ENCODE data around the gene CEBPG. TPM values are rescaled to one million over a fixed set of nuclear protein-coding genes. Genes with fewer than 3 reads are reported as not detected.

Gene CEBPG
- total and polyA plus RNA-seq, 4 donors = 8.6 to 32.2 (median 26.1) TPM

- no peaks in the 10 kb centered on the region for H3K27me3 ChIP-seq (ENCODE audit: control insufficient read depth in 1 of 2, insufficient read depth in 2 of 2, low read length in 1 of 2)
- no peaks in the 10 kb centered on the region for H3K9me3 ChIP-seq (ENCODE audit: control insufficient read depth, low read length)
- H3K27ac ChIP-seq (ENCODE audit: low read depth in 1 of 2, low read length in 2 of 2) = no peak overlapping the region
- intact Hi-C loops (cut with DNase I) = no loop called here
- H3K36me3 ChIP-seq (ENCODE audit: control insufficient read depth in 1 of 2, insufficient read depth in 2 of 2, low read length in 1 of 2) = no peaks in the 10 kb centered on the region
- no peaks in the 10 kb centered on the region for H3K4me1 ChIP-seq (ENCODE audit: control insufficient read depth in 1 of 2, insufficient read depth in 2 of 2, low read length in 2 of 2)
- H3K4me3 ChIP-seq (ENCODE audit: low read length in 2 of 2) = no peak overlapping the region
- DNase-seq = no peak
- WGBS, 2 donors = 79% methylated on average over 5 of the region's 5 CpGs
- ATAC-seq (ENCODE audit: low FRiP score) = no peak
Observed at GRCh38 chr19:33363476-33363875, 10.0 kb upstream of the CEBPG start.

- H3K4me1 ChIP-seq (ENCODE audit: control insufficient read depth in 1 of 2, insufficient read depth in 2 of 2, low read length in 2 of 2) = no peaks in the 10 kb centered on the region
- ATAC-seq (ENCODE audit: low FRiP score) = no peak
- no peak overlapping the region for H3K4me3 ChIP-seq (ENCODE audit: low read length in 2 of 2)
- no peaks in the 10 kb centered on the region for H3K36me3 ChIP-seq (ENCODE audit: control insufficient read depth in 1 of 2, insufficient read depth in 2 of 2, low read length in 1 of 2)
- DNase-seq = no peak
- intact Hi-C loops (cut with DNase I) = no loop called here
- 71 to 78% methylated on average over 7 of the region's 7 CpGs for WGBS, 2 donors
- no peaks in the 10 kb centered on the region for H3K9me3 ChIP-seq (ENCODE audit: control insufficient read depth, low read length)
- no peak overlapping the region for H3K27ac ChIP-seq (ENCODE audit: low read depth in 1 of 2, low read length in 2 of 2)
- no peaks in the 10 kb centered on the region for H3K27me3 ChIP-seq (ENCODE audit: control insufficient read depth in 1 of 2, insufficient read depth in 2 of 2, low read length in 1 of 2)
Observed at GRCh38 chr19:33365691-33366090, 7.8 kb upstream of the CEBPG start.

- 70 to 84% methylated on average over 6 of the region's 6 CpGs for WGBS, 2 donors
- Histone ChIP-seq H3K4me1 (ENCODE audit: control insufficient read depth in 1 of 2, insufficient read depth in 2 of 2, low read length in 2 of 2) (no peaks in the 10 kb centered on the region), H3K27ac (ENCODE audit: low read depth in 1 of 2, low read length in 2 of 2) (no peak overlapping the region), H3K27me3 (ENCODE audit: control insufficient read depth in 1 of 2, insufficient read depth in 2 of 2, low read length in 1 of 2) (no peaks in the 10 kb centered on the region), H3K4me3 (ENCODE audit: low read length in 2 of 2) (no peak overlapping the region), H3K9me3 (ENCODE audit: control insufficient read depth, low read length) (no peaks in the 10 kb centered on the region), H3K36me3 (ENCODE audit: control insufficient read depth in 1 of 2, insufficient read depth in 2 of 2, low read length in 1 of 2) (no peaks in the 10 kb centered on the region)
- no peak for ATAC-seq (ENCODE audit: low FRiP score)
- no peak for DNase-seq
- intact Hi-C loops (cut with DNase I) = no loop called here
Observed at GRCh38 chr19:33366127-33366526, 7.4 kb upstream of the CEBPG start.

GRCh38 chr19:33366897-33367296 lies 6.6 kb upstream of the CEBPG start:
- no peaks in the 10 kb centered on the region for H3K36me3 ChIP-seq (ENCODE audit: control insufficient read depth in 1 of 2, insufficient read depth in 2 of 2, low read length in 1 of 2)
- no peak for ATAC-seq (ENCODE audit: low FRiP score)
- DNase-seq = no peak
- H3K9me3 ChIP-seq (ENCODE audit: control insufficient read depth, low read length) = no peaks in the 10 kb centered on the region
- H3K27me3 ChIP-seq (ENCODE audit: control insufficient read depth in 1 of 2, insufficient read depth in 2 of 2, low read length in 1 of 2) = no peaks in the 10 kb centered on the region
- H3K4me1 ChIP-seq (ENCODE audit: control insufficient read depth in 1 of 2, insufficient read depth in 2 of 2, low read length in 2 of 2) = no peaks in the 10 kb centered on the region
- H3K4me3 ChIP-seq (ENCODE audit: low read length in 2 of 2) = no peak overlapping the region
- 68 to 81% methylated on average over 5 of the region's 5 CpGs for WGBS, 2 donors
- intact Hi-C loops (cut with DNase I) = no loop called here
- no peak overlapping the region for H3K27ac ChIP-seq (ENCODE audit: low read depth in 1 of 2, low read length in 2 of 2)

DNA sequence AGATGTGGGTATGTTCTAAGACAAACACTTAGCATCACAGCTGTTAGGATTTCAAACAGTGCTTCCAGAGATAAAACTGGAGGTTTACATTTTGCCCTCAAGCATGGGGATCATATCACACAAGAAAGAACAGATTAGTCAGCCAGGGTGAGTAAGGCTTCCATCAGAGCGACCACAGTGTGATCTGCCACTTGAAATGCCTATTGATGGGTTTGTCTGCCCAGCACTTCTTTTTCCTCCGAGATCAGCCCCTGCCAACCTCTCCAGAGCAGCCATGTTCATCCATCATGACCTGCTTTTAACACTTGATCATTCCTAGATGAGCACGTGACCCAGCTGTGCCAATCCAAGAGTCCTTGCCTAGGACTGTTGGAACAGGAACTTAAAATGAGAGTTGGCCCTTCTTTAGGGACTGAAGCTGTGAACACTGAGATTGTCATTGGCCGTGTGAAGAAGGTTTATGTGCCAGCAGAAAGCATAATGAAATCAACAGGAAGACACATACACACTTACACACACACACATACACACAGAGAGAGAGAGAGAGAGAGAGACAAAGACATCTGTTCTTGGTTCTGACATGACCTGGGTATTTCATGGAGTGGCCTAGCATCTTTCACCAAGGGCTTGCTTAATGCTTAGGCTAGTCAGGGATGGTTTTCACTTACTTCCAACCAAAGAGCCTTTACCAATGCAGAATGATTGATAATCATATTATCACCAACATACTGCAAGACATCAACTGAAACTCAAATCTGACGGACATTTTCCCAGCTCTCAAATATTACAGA lies 5.2 kb upstream of the CEBPG start:
- H3K4me1 ChIP-seq (ENCODE audit: control insufficient read depth in 1 of 2, insufficient read depth in 2 of 2, low read length in 2 of 2) = no peaks in the 10 kb centered on the region
- intact Hi-C loops (cut with DNase I) = no loop called here
- no peak for DNase-seq
- 63 to 65% methylated on average over 5 of the region's 5 CpGs for WGBS, 2 donors
- H3K9me3 ChIP-seq (ENCODE audit: control insufficient read depth, low read length) = no peaks in the 10 kb centered on the region
- no peaks in the 10 kb centered on the region for H3K36me3 ChIP-seq (ENCODE audit: control insufficient read depth in 1 of 2, insufficient read depth in 2 of 2, low read length in 1 of 2)
- no peak for ATAC-seq (ENCODE audit: low FRiP score)
- H3K27ac ChIP-seq (ENCODE audit: low read depth in 1 of 2, low read length in 2 of 2) = no peak overlapping the region
- no peak overlapping the region for H3K4me3 ChIP-seq (ENCODE audit: low read length in 2 of 2)
- H3K27me3 ChIP-seq (ENCODE audit: control insufficient read depth in 1 of 2, insufficient read depth in 2 of 2, low read length in 1 of 2) = no peaks in the 10 kb centered on the region

DNA sequence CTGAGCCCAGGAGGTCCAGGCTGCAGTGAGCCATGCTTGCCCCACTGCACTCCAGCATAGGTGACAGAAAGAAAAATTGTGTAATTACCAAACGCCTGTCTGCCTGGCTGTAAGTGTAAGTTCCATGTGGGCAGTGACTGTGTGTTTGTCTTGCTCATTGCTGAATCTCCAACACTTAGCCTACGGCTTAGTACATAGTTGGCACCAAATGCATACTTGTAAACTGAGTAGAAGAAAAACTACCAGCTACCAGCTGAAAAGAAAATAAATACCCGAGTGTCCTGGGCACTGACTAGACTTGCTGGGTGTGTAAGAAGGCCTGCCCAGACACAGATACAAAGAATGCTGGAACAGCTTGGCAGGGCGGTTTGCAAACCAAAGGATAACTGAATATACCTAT lies 2.7 kb upstream of the CEBPG start:
- ATAC-seq (ENCODE audit: low FRiP score) (no peak), DNase-seq (no peak)
- no peak overlapping the region for H3K4me3 ChIP-seq (ENCODE audit: low read length in 2 of 2)
- intact Hi-C loops (cut with DNase I) = loop anchor here in 1 of 2 donors (5.0 to 10.0 kb wide), 2 partner anchors 193 to 1894 kb away; partner anchors contain the start of gene USF2
- H3K27ac ChIP-seq (ENCODE audit: low read depth in 1 of 2, low read length in 2 of 2) = no peak overlapping the region
- H3K27me3 ChIP-seq (ENCODE audit: control insufficient read depth in 1 of 2, insufficient read depth in 2 of 2, low read length in 1 of 2) = no peaks in the 10 kb centered on the region
- H3K4me1 ChIP-seq (ENCODE audit: control insufficient read depth in 1 of 2, insufficient read depth in 2 of 2, low read length in 2 of 2) = peaks cover 0 to 7% of the 10 kb centered on the region in 2 donors
- H3K9me3 ChIP-seq (ENCODE audit: control insufficient read depth, low read length) = no peaks in the 10 kb centered on the region
- no peaks in the 10 kb centered on the region for H3K36me3 ChIP-seq (ENCODE audit: control insufficient read depth in 1 of 2, insufficient read depth in 2 of 2, low read length in 1 of 2)
- WGBS, 2 donors = 79 to 85% methylated on average over 4 of the region's 4 CpGs

GRCh38 chr19:33374236-33374714 lies 766 bp downstream of the CEBPG start:
- DNase-seq (no peak), ATAC-seq (ENCODE audit: low FRiP score) (no peak)
- peaks cover 0 to under 1% of the 10 kb centered on the region in 2 donors for H3K36me3 ChIP-seq (ENCODE audit: control insufficient read depth in 1 of 2, insufficient read depth in 2 of 2, low read length in 1 of 2)
- intact Hi-C loops (cut with DNase I) = loop anchor here in 1 of 2 donors (5.0 to 10.0 kb wide), 2 partner anchors 197 to 1891 kb away; partner anchors contain the start of gene USF2
- 1 to 2% methylated on average over 22 of the region's 22 CpGs for WGBS, 2 donors
- H3K4me1 ChIP-seq (ENCODE audit: control insufficient read depth in 1 of 2, insufficient read depth in 2 of 2, low read length in 2 of 2) = peaks cover 0 to 7% of the 10 kb centered on the region in 2 donors
- H3K27me3 ChIP-seq (ENCODE audit: control insufficient read depth in 1 of 2, insufficient read depth in 2 of 2, low read length in 1 of 2) = no peaks in the 10 kb centered on the region
- peak overlapping the region; percentile 23 to 62 for H3K27ac ChIP-seq (ENCODE audit: low read depth in 1 of 2, low read length in 2 of 2)
- H3K4me3 ChIP-seq (ENCODE audit: low read length in 2 of 2) = peak overlapping the region; percentile 65 to 87
- H3K9me3 ChIP-seq (ENCODE audit: control insufficient read depth, low read length) = no peaks in the 10 kb centered on the region

DNA sequence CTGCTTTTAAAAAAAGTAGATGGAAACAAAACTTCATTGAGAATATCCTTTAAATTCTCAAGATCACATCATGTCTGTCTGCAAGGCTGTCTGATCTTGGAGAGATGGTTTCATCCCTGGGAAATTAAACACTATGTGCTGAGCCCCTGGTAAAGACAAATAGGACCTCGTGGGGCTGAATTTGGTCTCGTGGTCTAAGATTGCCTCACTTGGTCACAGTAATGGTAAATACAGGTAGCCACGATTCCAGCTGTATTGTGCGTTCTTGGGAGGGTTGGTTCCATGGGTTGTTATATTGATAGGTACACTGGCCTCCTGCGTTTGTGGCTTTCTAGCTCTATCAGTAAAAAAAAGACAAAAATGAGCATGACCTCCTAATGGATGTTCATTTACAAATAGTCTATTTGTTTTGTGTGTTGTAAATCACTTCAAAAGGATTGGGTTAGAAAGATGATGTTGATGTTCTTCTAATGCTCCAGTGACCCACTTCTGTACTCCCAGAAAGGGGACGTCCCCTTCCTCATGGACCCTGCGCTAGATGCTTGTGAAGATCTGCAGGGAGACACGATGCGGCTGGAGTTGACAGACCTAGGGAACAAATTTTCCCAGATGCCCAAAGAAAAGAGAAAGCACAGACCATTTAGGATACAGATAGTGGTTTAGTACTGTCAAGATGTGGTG lies 1.8 kb downstream of the CEBPG start:
- peaks cover 0 to 3% of the 10 kb centered on the region in 2 donors for H3K36me3 ChIP-seq (ENCODE audit: control insufficient read depth in 1 of 2, insufficient read depth in 2 of 2, low read length in 1 of 2)
- no peaks in the 10 kb centered on the region for H3K27me3 ChIP-seq (ENCODE audit: control insufficient read depth in 1 of 2, insufficient read depth in 2 of 2, low read length in 1 of 2)
- intact Hi-C loops (cut with DNase I) = loop anchor here (5.0 to 10.0 kb wide), 2 partner anchors 73 to 1890 kb away; partner anchors contain the start of genes CEBPA (in 1 of the 2) and USF2 (in 1 of the 2)
- H3K4me1 ChIP-seq (ENCODE audit: control insufficient read depth in 1 of 2, insufficient read depth in 2 of 2, low read length in 2 of 2) = peaks cover 0 to 7% of the 10 kb centered on the region in 2 donors
- no peak for DNase-seq
- no peaks in the 10 kb centered on the region for H3K9me3 ChIP-seq (ENCODE audit: control insufficient read depth, low read length)
- no peak overlapping the region for H3K27ac ChIP-seq (ENCODE audit: low read depth in 1 of 2, low read length in 2 of 2)
- H3K4me3 ChIP-seq (ENCODE audit: low read length in 2 of 2) = peak overlapping the region; percentile 65 to 87
- WGBS, 2 donors = 80 to 82% methylated on average over 9 of the region's 9 CpGs
- no peak for ATAC-seq (ENCODE audit: low FRiP score)

Measured in aorta (tissue), 5 donors.